ENCODE data around the gene APBA1.

- TF ChIP-seq CTCF (IDR thresholded peaks at IDR 0.05; ENCODE audit: insufficient read depth, low read depth, low read length) = no peak
- no peak for TF ChIP-seq EZH2 (IDR thresholded peaks at IDR 0.05; ENCODE audit: insufficient read depth, low read length)
Measured at GRCh38 chr9:69677931-69678330, 5.8 kb upstream of the APBA1 start.

Data from astrocyte (in vitro differentiated cells and primary cell).